Mesodermal cell (in vitro differentiated cells): ENCODE data around the gene EXOC3L4.

Source experiments
- H3K27ac ChIP-seq: 2 replicates; pipeline ENCODE4 v1.7.0; 2013; ENCODE audit warnings: mild to moderate bottlenecking, low read depth, low read length, moderate library complexity; ENCODE audit not compliant: severe bottlenecking
- H3K36me3 ChIP-seq: 2 replicates; pipeline ENCODE4 v1.7.1; 2013; ENCODE audit warnings: mild to moderate bottlenecking, low read length, moderate library complexity; ENCODE audit not compliant: control insufficient read depth, insufficient read depth
- H3K4me1 ChIP-seq: one replicate; pipeline ENCODE4 v1.7.1; 2013; ENCODE audit warnings: mild to moderate bottlenecking, low read length; ENCODE audit not compliant: insufficient read depth, control insufficient read depth, poor library complexity, severe bottlenecking
- H3K4me3 ChIP-seq: 2 replicates; pipeline ENCODE4 v1.7.0; 2013; ENCODE audit warnings: low read length, control low read depth, mild to moderate bottlenecking; ENCODE audit not compliant: insufficient read depth, poor library complexity, severe bottlenecking; ENCODE audit errors: extremely low read depth
- H3K9me3 ChIP-seq: 2 replicates; pipeline ENCODE4 v1.7.1; 2013; ENCODE audit warnings: mild to moderate bottlenecking, low read length, moderate library complexity; ENCODE audit not compliant: control insufficient read depth
- WGBS, 2 experiments: methylation state at CpG; one replicate each; pipeline ENCODE4 v1.1.5; 2013; ENCODE audit warnings: missing lambda C conversion rate in 2 of 2; ENCODE audit not compliant: insufficient coverage in 2 of 2; 5-methylcytosine and 5-hydroxymethylcytosine counted together

Gene EXOC3L4

GRCh38 chr14:103084021-103084919 lies 10.3 kb upstream of the EXOC3L4 start, which contains the start of gene LBHD2:
Gene LBHD2, plus strand, starts transcription at chr14:103084210. Its CDS starts 1,803 bp downstream, at chr14:103086013.
- no peak within 1 kb of the TSS for H3K4me3 ChIP-seq

GRCh38 chr14:103085106-103086091 lies 9.1 kb upstream of the EXOC3L4 start:
- WGBS, 2 experiments = 86 to 94% methylated on average over 15 to 20 of the region's 24 CpGs
- Histone ChIP-seq H3K4me1 (no peaks in the 10 kb centered on the region), H3K9me3 (no peaks in the 10 kb centered on the region), H3K4me3 (no peak overlapping the region), H3K27ac (no peak overlapping the region), H3K36me3 (no peaks in the 10 kb centered on the region)

More at GRCh38 chr14:103084021-103084919, 10.3 kb upstream of the EXOC3L4 start, which contains the start of gene LBHD2:
- WGBS, 2 experiments = 26 to 29% methylated on average over 39 to 52 of the region's 61 CpGs
- no peaks in the 10 kb centered on the region for H3K4me1 ChIP-seq
- H3K27ac ChIP-seq = no peak within 1 kb of the TSS
- H3K9me3 ChIP-seq = no peaks in the 10 kb centered on the region
- no peaks in the 10 kb centered on the region for H3K36me3 ChIP-seq

- H3K4me1 ChIP-seq = peaks cover 6% of the 10 kb centered on the region
- no peak overlapping the region for H3K4me3 ChIP-seq
- no peaks in the 10 kb centered on the region for H3K36me3 ChIP-seq
- WGBS, 2 experiments = 78 to 89% methylated on average over 7 to 8 of the region's 8 CpGs
- no peak overlapping the region for H3K27ac ChIP-seq
- no peaks in the 10 kb centered on the region for H3K9me3 ChIP-seq
Measured at GRCh38 chr14:103086771-103087342, 7.7 kb upstream of the EXOC3L4 start.

GRCh38 chr14:103087343-103087835 lies 7.1 kb upstream of the EXOC3L4 start:
- Histone ChIP-seq H3K27ac (no peak overlapping the region), H3K36me3 (no peaks in the 10 kb centered on the region), H3K9me3 (no peaks in the 10 kb centered on the region), H3K4me3 (no peak overlapping the region), H3K4me1 (peaks cover 6% of the 10 kb centered on the region)
- 56 to 71% methylated on average over 13 of the region's 13 CpGs for WGBS, 2 experiments

- Histone ChIP-seq H3K9me3 (no peaks in the 10 kb centered on the region), H3K4me3 (no peak overlapping the region), H3K27ac (no peak overlapping the region), H3K4me1 (peaks cover 6% of the 10 kb centered on the region), H3K36me3 (no peaks in the 10 kb centered on the region)
- 87 to 91% methylated on average over 2 to 6 of the region's 6 CpGs for WGBS, 2 experiments
Measured at GRCh38 chr14:103088921-103089320, 5.6 kb upstream of the EXOC3L4 start.

- 86 to 88% methylated on average over 20 to 27 of the region's 28 CpGs for WGBS, 2 experiments
- Histone ChIP-seq H3K27ac (no peak overlapping the region), H3K9me3 (no peaks in the 10 kb centered on the region), H3K4me3 (no peak overlapping the region), H3K36me3 (no peaks in the 10 kb centered on the region), H3K4me1 (peaks cover 6% of the 10 kb centered on the region)
Measured at GRCh38 chr14:103089386-103090335, 4.9 kb upstream of the EXOC3L4 start.

GRCh38 chr14:103090481-103091020 lies 4.0 kb upstream of the EXOC3L4 start:
- Histone ChIP-seq H3K9me3 (no peaks in the 10 kb centered on the region), H3K36me3 (no peaks in the 10 kb centered on the region), H3K4me1 (peaks cover 6% of the 10 kb centered on the region), H3K27ac (no peak overlapping the region), H3K4me3 (no peak overlapping the region)
- 89 to 93% methylated on average over 7 to 11 of the region's 12 CpGs for WGBS, 2 experiments

- 26 to 31% methylated on average over 25 to 61 of the region's 69 CpGs for WGBS, 2 experiments
- Histone ChIP-seq H3K4me1 (peaks cover 6% of the 10 kb centered on the region), H3K27ac (no peak overlapping the region), H3K9me3 (no peaks in the 10 kb centered on the region), H3K36me3 (no peaks in the 10 kb centered on the region), H3K4me3 (peak overlapping the region; percentile 23)
Measured at GRCh38 chr14:103091041-103091882, 3.3 kb upstream of the EXOC3L4 start.

GRCh38 chr14:103091883-103092222 lies 2.7 kb upstream of the EXOC3L4 start:
- H3K36me3 ChIP-seq = no peaks in the 10 kb centered on the region
- no peak overlapping the region for H3K27ac ChIP-seq
- no peak overlapping the region for H3K4me3 ChIP-seq
- 70 to 86% methylated on average over 3 to 4 of the region's 9 CpGs for WGBS, 2 experiments
- H3K9me3 ChIP-seq = no peaks in the 10 kb centered on the region
- peaks cover 6% of the 10 kb centered on the region for H3K4me1 ChIP-seq
